Ascending aorta (tissue), 2 donors: ENCODE data around the gene TRIL. TPM values are rescaled to one million over a fixed set of nuclear protein-coding genes. Genes with fewer than 3 reads are reported as not detected.

ENCODE experiments used
- DNase-seq, 2 donors: peaks; one replicate each; pipeline ENCODE4 v3.0.0-alpha.2; 2019; ENCODE audit warnings: low spot score in 2 of 2
- H3K27ac ChIP-seq, 2 donors: fragments of 200-600 bp; sonication (generic); one replicate each; pipeline ENCODE4 v1.5.1; 2016 to 2017; ENCODE audit warnings: mild to moderate bottlenecking in 1 of 2
- H3K27me3 ChIP-seq: fragments of 200-600 bp; sonication (generic); one replicate; pipeline ENCODE4 v1.5.1; 2017
- H3K36me3 ChIP-seq, 2 donors: fragments of 200-600 bp; sonication (generic); one replicate each; pipeline ENCODE4 v1.5.1; 2016
- H3K4me1 ChIP-seq, 2 donors: fragments of 200-600 bp; sonication (generic); one replicate each; pipeline ENCODE4 v1.5.1; 2016 to 2017; ENCODE audit warnings: mild to moderate bottlenecking in 1 of 2
- H3K4me3 ChIP-seq, 2 donors: fragments of 200-600 bp; sonication (generic); one replicate each; pipeline ENCODE4 v1.5.1; 2016 to 2017; ENCODE audit warnings: mild to moderate bottlenecking in 1 of 2
- H3K9me3 ChIP-seq, 2 donors: fragments of 200-600 bp; sonication (generic); one replicate each; pipeline ENCODE4 v1.5.1; 2016
- intact Hi-C: fragments of 100-400 bp; cut with DNase I; formaldehyde crosslinking; loops from one replicate; pipeline ENCODE4 v1.15.1; 2023
- total RNA-seq: library from RNA; depleted of rRNA; stranded (reverse); fragments of >200 nt; gene quantifications from one replicate; pipeline ENCODE4 v1.1.0, GENCODE V29; 2016
- TF ChIP-seq, protein P1 (sequence below), 3 experiments: fragments of 200-600 bp in 2 of 3; fragments of 450-650 bp in 1 of 3; sonication (generic) in 2 of 3; IDR thresholded peaks; one replicate each; pipeline ENCODE4 v1.5.1; 2016 to 2019; ENCODE audit warnings: antibody characterized with exemption in 3 of 3, mild to moderate bottlenecking in 1 of 3, moderate library complexity in 1 of 3

TRIL gene
- total RNA-seq, 1 donor from 2014 or later: 13.5 TPM

GRCh38 chr7:28988091-28988490, 30.0 kb upstream of the TRIL start:
- intact Hi-C loops: no loop called here
- Histone ChIP-seq H3K4me3 (no peak overlapping the region), H3K27ac (peak overlapping the region in 1 of 2 donors; percentile 39), H3K27me3 (no peaks in the 10 kb centered on the region), H3K9me3 (no peaks in the 10 kb centered on the region), H3K36me3 (no peaks in the 10 kb centered on the region), H3K4me1 (peaks cover 0 to 5% of the 10 kb centered on the region in 2 donors)
- DNase-seq: no peak
- TF ChIP-seq, protein P1, sequence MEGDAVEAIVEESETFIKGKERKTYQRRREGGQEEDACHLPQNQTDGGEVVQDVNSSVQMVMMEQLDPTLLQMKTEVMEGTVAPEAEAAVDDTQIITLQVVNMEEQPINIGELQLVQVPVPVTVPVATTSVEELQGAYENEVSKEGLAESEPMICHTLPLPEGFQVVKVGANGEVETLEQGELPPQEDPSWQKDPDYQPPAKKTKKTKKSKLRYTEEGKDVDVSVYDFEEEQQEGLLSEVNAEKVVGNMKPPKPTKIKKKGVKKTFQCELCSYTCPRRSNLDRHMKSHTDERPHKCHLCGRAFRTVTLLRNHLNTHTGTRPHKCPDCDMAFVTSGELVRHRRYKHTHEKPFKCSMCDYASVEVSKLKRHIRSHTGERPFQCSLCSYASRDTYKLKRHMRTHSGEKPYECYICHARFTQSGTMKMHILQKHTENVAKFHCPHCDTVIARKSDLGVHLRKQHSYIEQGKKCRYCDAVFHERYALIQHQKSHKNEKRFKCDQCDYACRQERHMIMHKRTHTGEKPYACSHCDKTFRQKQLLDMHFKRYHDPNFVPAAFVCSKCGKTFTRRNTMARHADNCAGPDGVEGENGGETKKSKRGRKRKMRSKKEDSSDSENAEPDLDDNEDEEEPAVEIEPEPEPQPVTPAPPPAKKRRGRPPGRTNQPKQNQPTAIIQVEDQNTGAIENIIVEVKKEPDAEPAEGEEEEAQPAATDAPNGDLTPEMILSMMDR (IDR thresholded peaks at IDR 0.05): no peak

DNA sequence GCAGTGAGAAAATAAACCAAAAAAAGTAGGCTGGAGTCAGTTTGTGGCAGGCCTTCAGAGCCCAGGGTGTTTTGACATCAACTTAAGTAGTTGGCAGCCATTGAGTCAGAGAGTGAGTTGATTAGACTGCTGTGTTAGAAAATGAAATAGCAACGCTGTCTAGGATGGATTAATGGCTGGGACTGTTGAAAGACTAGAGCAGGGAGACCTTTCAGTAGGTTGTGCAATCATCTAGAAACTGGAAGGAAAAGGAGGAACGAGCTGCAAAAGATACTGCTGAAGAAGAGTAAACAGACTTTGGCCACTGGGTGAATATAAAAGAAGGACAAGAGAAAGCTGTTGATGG, 28.6 kb upstream of the TRIL start:
- Histone ChIP-seq H3K36me3 (no peaks in the 10 kb centered on the region), H3K9me3 (no peaks in the 10 kb centered on the region), H3K4me3 (no peak overlapping the region), H3K27me3 (no peaks in the 10 kb centered on the region), H3K4me1 (peaks cover 0 to 5% of the 10 kb centered on the region in 2 donors), H3K27ac (peak overlapping the region in 1 of 2 donors; percentile 39)
- no peak for DNase-seq
- intact Hi-C loops: no loop called here
- TF ChIP-seq, protein P1 (IDR thresholded peaks at IDR 0.05): no peak

DNA sequence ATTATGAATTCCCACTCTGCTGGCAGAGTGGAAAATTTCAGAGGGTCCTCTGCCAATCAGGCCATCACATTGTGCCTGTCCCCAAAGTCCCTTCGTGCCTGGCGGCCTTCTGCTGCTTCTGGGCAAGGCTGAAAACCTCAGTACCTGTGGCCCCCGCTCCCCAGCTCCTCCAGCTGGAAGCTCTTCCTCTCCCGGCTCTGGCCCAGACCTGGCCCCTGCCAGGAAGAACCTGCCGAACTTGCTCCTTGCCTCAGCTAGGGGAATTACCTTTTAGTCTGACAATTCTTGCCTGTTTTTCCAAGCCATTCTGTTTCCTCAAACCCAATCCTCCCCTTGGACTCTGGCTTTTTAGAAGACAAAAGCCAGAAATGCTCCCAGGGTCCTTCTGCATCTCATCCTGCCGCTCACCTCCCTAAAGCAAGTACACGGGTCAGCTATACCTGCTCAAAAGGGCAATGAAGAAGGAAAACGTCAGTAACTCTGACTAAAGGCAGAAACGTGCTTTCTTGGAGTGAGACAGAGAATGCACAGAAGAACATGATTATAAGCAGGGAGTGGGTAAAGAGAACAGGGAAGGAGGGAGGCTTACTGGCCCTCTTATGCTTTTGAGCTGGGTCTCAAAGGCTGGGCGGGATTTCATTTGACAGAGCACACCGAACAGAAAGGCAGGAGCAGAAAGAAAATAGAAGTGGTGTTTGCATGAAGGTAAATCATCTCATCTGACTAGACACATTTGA, 28.1 kb upstream of the TRIL start:
- H3K27me3 ChIP-seq: no peaks in the 10 kb centered on the region
- TF ChIP-seq, protein P1 (IDR thresholded peaks at IDR 0.05): no peak
- H3K36me3 ChIP-seq: no peaks in the 10 kb centered on the region
- peak overlapping the region; percentile 21 to 39 for H3K27ac ChIP-seq
- H3K9me3 ChIP-seq: no peaks in the 10 kb centered on the region
- intact Hi-C loops: no loop called here
- DNase-seq: no peak
- peaks cover 0 to 5% of the 10 kb centered on the region in 2 donors for H3K4me1 ChIP-seq
- no peak overlapping the region for H3K4me3 ChIP-seq

DNA sequence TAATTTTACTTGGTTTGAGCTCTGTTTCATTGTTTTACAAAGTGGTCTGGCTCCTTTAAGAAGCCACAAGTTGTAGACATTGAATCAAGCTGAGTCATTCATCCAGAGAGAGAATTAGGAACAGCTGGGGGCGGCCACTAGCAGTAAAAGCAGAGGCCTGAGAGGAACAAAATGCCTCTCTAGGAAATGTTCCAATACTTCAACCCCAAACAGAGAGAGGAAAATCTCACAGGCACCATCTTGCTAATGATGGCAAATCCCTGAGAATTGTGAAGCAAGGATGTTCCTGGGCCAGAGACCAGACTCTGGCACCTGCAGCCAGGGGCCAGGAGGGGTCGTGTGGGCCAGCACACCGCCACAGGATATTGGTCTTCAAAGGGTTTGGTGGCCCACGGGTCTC, 26.5 kb upstream of the TRIL start:
- H3K4me1 ChIP-seq: peaks cover 0 to 5% of the 10 kb centered on the region in 2 donors

GRCh38 chr7:28984217-28984616, 26.1 kb upstream of the TRIL start:
- TF ChIP-seq, protein P1 (IDR thresholded peaks at IDR 0.05): no peak
- Histone ChIP-seq H3K27me3 (no peaks in the 10 kb centered on the region), H3K27ac (no peak overlapping the region), H3K36me3 (no peaks in the 10 kb centered on the region), H3K4me1 (peaks cover 0 to 5% of the 10 kb centered on the region in 2 donors), H3K9me3 (no peaks in the 10 kb centered on the region), H3K4me3 (no peak overlapping the region)
- intact Hi-C loops: no loop called here
- no peak for DNase-seq

More for the DNA sequence above, 26.5 kb upstream of the TRIL start:
- Histone ChIP-seq H3K36me3 (no peaks in the 10 kb centered on the region), H3K9me3 (no peaks in the 10 kb centered on the region), H3K27me3 (no peaks in the 10 kb centered on the region), H3K4me3 (no peak overlapping the region), H3K27ac (peak overlapping the region; percentile 20 to 45)
- DNase-seq: peak in 1 of 2 donors; percentile 71
- TF ChIP-seq, protein P1 (IDR thresholded peaks at IDR 0.05): no peak
- intact Hi-C loops: no loop called here
